ENCODE data around the gene CYFIP2. TPM values are rescaled to one million over a fixed set of nuclear protein-coding genes. Genes with fewer than 3 reads are reported as not detected.

CYFIP2 gene
- total RNA-seq, 1 donor from 2014 or later: 82.9 TPM

DNA sequence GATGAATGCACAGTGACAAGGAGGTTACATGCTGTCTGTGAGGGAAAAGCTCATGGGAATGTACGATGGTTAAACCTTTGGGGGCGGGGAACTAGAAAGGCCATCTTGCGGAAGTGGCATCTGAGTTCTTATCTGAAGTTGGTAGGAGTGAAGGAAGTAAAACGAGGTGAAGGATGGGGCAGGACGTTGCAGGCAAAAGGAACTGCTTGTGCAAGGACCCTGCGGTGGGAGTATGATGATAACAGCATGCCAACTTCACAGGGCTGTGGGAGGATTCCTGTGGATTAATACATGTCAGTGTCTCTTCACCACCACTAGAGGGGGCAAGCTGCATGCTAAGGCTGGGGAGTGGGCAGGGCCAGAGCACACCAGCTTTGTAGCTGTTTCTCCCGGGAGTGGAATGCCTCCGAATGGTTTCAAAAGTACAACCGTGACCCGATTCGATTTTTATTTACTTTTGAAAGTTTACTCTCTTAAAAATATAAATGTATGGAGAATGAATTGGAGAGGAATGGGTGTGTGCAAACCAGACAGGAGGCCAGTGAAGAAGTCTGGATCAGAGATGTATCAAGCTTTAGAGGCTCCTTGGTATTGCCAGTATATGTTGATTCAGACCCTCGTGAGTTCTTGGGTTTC, 62.5 kb downstream of the CYFIP2 start:
- peak overlapping the region; percentile 60 for H3K4me3 Mint-ChIP-seq
- TF ChIP-seq, protein P1, sequence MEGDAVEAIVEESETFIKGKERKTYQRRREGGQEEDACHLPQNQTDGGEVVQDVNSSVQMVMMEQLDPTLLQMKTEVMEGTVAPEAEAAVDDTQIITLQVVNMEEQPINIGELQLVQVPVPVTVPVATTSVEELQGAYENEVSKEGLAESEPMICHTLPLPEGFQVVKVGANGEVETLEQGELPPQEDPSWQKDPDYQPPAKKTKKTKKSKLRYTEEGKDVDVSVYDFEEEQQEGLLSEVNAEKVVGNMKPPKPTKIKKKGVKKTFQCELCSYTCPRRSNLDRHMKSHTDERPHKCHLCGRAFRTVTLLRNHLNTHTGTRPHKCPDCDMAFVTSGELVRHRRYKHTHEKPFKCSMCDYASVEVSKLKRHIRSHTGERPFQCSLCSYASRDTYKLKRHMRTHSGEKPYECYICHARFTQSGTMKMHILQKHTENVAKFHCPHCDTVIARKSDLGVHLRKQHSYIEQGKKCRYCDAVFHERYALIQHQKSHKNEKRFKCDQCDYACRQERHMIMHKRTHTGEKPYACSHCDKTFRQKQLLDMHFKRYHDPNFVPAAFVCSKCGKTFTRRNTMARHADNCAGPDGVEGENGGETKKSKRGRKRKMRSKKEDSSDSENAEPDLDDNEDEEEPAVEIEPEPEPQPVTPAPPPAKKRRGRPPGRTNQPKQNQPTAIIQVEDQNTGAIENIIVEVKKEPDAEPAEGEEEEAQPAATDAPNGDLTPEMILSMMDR (IDR thresholded peaks at IDR 0.05; ENCODE audit: unreplicated experiment): peak; percentile 81
- peaks cover 30% of the 10 kb centered on the region for H3K36me3 Mint-ChIP-seq
- H3K27ac Mint-ChIP-seq: peak overlapping the region; percentile 9
- no peaks in the 10 kb centered on the region for H3K9me3 Mint-ChIP-seq
- peaks cover 2% of the 10 kb centered on the region for H3K4me1 Mint-ChIP-seq
- peak in 1 of 2 experiments; percentile 60 for DNase-seq (ENCODE audit: low spot score in 2 of 2, unreplicated experiment in 2 of 2)
- H3K27me3 Mint-ChIP-seq (ENCODE audit: low read depth): no peaks in the 10 kb centered on the region

GRCh38 chr5:157331807-157332206, 65.9 kb downstream of the CYFIP2 start:
- DNase-seq (ENCODE audit: low spot score in 2 of 2, unreplicated experiment in 2 of 2): no peak
- Mint-ChIP-seq H3K4me1 (peaks cover 2% of the 10 kb centered on the region), H3K27me3 (ENCODE audit: low read depth) (no peaks in the 10 kb centered on the region), H3K36me3 (peaks cover 16% of the 10 kb centered on the region), H3K9me3 (no peaks in the 10 kb centered on the region), H3K27ac (no peak overlapping the region), H3K4me3 (no peak overlapping the region)
- TF ChIP-seq, protein P1 (IDR thresholded peaks at IDR 0.05; ENCODE audit: unreplicated experiment): no peak

- no peak overlapping the region for H3K27ac Mint-ChIP-seq
- H3K27me3 Mint-ChIP-seq (ENCODE audit: low read depth): no peaks in the 10 kb centered on the region
- TF ChIP-seq, protein P1 (IDR thresholded peaks at IDR 0.05; ENCODE audit: unreplicated experiment): no peak
- peaks cover 29% of the 10 kb centered on the region for H3K36me3 Mint-ChIP-seq
- H3K9me3 Mint-ChIP-seq: peaks cover 5% of the 10 kb centered on the region
- DNase-seq (ENCODE audit: low spot score in 2 of 2, unreplicated experiment in 2 of 2): no peak
- H3K4me3 Mint-ChIP-seq: no peak overlapping the region
- no peaks in the 10 kb centered on the region for H3K4me1 Mint-ChIP-seq
These were observed 69.9 kb downstream of the CYFIP2 start for GRCh38 chr5:157335534-157336422.

DNA sequence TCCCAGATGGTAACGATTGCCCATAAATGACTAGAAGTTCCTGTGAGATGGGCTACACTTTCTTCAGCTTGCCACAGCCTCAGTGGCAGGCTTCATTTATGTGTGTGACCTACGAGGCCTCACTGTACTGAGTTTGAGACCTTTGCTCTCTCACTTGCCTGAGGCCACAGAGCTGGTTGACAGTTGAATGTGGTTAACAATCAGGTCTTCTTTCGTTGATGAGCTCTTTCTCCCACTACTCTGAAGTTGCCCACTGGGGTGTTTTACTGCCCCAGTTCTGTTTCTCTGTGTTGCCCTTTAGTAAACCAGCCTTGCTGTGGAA, 70.5 kb downstream of the CYFIP2 start:
- Mint-ChIP-seq H3K4me1 (no peaks in the 10 kb centered on the region), H3K36me3 (peaks cover 31% of the 10 kb centered on the region), H3K27me3 (ENCODE audit: low read depth) (no peaks in the 10 kb centered on the region), H3K27ac (no peak overlapping the region), H3K9me3 (peaks cover 5% of the 10 kb centered on the region), H3K4me3 (no peak overlapping the region)
- DNase-seq (ENCODE audit: low spot score in 2 of 2, unreplicated experiment in 2 of 2): no peak
- TF ChIP-seq, protein P1 (IDR thresholded peaks at IDR 0.05; ENCODE audit: unreplicated experiment): no peak

DNA sequence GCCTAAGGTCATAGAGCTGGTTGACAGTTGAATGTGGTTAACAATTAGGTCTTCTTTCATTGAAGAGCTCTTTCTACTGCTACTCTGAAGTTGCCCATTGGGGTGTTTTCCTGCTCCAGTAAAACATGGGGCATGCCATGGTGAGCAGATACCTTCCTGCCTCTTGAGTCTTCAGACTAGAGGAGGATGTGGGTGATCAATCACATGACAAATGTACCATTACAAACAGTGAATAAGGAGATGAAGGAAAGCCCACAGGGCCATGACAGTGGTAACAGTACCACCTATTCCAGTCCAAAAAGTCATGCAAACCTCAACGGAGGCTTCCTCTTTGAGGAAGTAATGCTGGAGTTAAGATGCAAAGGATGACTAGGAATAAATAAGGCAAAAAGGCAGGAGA, 73.5 kb downstream of the CYFIP2 start:
- Mint-ChIP-seq H3K4me1 (no peaks in the 10 kb centered on the region), H3K9me3 (peaks cover 5% of the 10 kb centered on the region)

More for the DNA sequence above, 73.5 kb downstream of the CYFIP2 start:
- Mint-ChIP-seq H3K27me3 (ENCODE audit: low read depth) (no peaks in the 10 kb centered on the region), H3K36me3 (peaks cover 21% of the 10 kb centered on the region), H3K4me3 (no peak overlapping the region), H3K27ac (no peak overlapping the region)
- DNase-seq (ENCODE audit: low spot score in 2 of 2, unreplicated experiment in 2 of 2): no peak
- TF ChIP-seq, protein P1 (IDR thresholded peaks at IDR 0.05; ENCODE audit: unreplicated experiment): no peak

Measured in mesothelial cell of epicardium (in vitro differentiated cells).